GM21576 (cell line): ENCODE data around the gene BBS9.
"Not testable (repeated sequence)": the region's sequence is repeated elsewhere in the genome, so short reads cannot be mapped to it uniquely, and the experiment has no call there.

Experiments
- ATAC-seq: cut with Tn5 transposase; IDR thresholded peaks from one replicate; pipeline ENCODE4 v1.9.1; 2021; ENCODE audit warnings: mild to moderate bottlenecking, moderate library complexity; ENCODE audit not compliant: unreplicated experiment

BBS9 gene

GRCh38 chr7:33192695-33193291, 63.4 kb downstream of the BBS9 start:
- ATAC-seq: no peak

- ATAC-seq: no peak
These were observed 64.0 kb downstream of the BBS9 start for GRCh38 chr7:33193308-33193864.

DNA sequence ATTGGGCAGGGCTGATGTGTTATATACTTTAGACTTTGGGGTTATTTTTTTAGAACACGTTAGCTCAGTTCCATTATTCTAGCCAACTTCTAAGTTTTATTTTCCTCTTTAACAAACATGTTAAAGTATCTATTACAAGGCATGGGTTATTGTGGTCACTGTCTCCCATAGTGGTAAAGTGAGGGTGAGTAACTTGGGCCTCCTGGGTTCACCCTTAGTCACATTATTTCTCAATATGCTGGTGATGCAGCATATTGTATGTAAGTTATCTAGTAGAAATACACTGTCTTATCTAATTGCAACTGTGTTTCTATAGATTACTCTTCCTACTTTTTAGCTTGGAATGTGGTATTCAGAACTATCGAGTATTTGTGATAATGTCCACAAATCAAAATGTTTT, 65.9 kb downstream of the BBS9 start:
- ATAC-seq: no peak

DNA sequence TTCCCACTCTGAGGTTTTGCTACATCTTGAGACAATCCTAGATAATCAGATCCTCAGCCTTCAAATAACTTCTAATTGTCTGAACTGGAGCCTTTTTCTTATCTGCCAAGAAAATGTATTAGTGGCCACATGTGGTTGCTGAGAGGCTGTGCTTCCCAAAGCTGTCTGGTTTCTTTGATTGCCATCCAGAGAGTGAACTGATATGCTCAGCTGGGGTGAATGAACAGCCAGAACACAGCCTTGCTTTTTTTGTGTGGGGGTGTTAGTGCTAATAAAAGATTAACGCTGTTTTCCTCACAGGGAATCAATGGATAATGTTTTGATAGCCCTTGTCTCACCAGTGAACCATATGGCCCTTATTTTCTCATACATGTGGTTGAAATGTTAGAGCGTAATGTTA, 66.9 kb downstream of the BBS9 start:
- ATAC-seq: no peak

- no peak for ATAC-seq
These were observed 70.9 kb downstream of the BBS9 start for GRCh38 chr7:33200282-33200681.

GRCh38 chr7:33201821-33202220, 72.5 kb downstream of the BBS9 start:
- ATAC-seq: no peak

- ATAC-seq: no peak
These were observed 81.6 kb downstream of the BBS9 start for GRCh38 chr7:33210958-33211357.

DNA sequence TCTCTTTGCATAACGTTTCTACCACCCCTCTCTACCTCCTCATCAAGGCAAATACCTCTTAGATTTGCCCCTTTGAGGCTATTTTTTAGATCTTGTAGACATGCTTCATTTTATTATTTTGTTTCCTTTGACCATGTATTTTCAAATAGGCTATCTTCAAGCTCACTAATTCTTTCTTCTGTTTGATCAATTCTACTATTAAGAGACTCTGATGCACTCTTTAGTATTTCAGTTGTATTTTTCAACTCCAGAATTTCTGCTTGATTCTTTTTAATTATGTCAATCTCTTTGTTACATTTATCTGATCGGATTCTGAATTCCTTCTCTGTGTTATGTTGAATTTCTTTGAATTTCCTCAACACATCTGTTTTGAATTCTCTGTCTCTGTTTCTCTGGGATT, 82.8 kb downstream of the BBS9 start:
- ATAC-seq: no peak

- ATAC-seq: no peak
These were observed 86.6 kb downstream of the BBS9 start for GRCh38 chr7:33215992-33216391.

DNA sequence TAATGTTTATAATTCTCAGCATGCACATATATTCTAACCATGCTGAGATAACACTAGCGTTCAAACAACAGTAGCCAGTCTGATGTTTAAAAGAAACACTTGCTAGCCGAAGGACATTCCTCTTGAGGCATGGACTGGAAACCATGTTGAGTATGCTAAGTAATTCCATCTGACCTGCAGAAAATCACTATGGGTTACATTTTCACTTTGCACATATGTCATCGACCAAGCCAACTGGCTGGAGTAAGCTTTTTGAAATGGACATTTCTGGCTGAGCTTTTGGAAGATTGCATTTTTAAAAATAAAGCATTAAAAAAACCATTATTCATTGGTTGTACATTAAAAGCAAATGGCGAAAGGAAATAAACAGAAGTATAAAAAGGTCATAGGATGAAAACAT, 88.2 kb downstream of the BBS9 start:
- ATAC-seq: no peak

DNA sequence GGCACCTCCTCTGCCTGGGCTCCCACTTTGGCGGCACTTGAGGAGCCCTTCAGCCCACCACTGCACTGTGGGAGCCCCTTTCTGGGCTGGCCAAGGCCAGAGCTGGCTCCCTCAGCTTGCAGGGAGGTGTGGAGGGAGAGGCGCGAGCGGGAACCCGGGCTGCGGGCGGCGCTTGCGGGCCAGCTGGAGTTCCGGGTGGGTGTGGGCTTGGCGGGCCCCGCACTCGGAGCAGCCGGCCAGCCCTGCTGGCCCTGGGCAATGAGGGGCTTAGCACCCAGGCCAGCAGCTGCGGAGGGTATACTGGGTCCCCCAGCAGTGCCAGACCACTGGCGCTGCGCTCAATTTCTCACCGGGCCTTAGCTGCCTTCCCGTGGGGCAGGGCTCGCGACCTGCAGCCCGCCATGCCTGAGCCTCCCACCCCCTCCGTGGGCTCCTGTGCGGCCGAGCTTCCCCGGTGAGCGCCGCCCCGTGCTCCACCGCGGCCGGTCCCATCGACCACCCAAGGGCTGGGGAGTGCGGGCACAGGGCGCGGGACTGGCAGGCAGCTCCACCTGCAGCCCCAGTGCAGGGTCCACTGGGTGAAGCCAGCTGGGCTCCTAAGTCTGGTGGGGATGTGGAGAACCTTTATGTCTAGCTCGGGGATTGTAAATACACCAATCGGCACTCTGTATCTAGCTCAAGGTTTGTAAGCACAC, 89.6 kb downstream of the BBS9 start:
- not testable (repeated sequence) for ATAC-seq

DNA sequence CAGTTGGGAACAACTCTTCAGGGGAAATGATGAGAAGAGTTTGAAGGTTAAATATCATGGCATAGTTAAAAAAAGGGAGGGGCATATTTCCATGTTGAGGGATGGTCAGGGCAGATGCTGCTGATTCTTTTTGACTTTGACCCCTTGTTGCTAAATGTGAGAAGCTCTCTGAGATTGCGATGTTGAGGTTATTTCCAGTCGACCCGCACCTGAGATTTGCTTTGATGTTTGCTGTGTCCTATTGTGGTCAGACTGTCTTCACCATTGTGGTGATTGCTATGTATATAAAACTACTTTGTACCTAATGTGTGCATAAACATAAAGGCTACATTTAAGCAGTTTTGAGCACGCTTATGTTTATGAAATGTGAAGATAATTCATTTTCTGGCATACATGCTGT, 90.9 kb downstream of the BBS9 start:
- no peak for ATAC-seq

DNA sequence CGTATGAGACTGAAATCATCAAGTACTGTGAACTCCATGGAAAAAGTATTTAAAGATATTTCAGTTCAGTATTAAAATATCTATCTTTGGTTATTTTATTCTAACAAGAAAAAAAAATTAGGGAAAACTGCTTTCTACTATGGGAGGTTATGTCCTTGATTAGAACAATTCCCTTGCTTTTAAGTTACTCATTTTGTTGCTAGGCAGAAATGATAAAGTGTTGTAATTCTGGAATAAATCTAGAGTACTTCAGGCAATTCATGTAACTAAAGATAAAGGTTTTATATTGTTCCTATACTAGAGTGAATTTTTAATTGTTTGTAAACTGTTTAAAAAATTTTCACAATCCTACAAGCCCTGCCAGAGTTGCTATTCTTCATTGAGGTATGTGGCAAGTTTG, 92.0 kb downstream of the BBS9 start:
- ATAC-seq: no peak

DNA sequence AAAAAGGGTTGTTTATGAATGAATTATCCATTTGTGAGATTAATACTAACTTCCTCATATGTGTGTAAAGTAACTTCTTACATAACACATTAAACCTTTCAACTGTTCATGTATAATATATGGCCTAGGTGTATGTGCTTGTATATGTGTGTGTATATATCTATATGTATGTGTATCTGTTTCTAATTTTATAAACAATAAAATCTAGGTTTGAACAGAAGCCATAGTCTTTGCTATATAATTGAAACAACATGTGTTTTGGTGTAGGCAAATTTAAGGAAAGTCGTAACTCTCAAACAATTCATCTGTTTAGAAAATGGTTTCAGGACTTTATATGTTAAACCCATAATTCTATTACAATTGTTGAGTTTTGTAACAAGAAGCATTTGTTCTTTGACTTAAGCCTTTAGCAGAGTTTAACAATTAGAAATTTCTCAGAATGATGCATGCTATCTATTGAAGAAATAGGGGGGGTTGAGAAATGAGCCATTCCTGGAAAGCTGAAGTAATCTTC, 103.3 kb downstream of the BBS9 start:
- ATAC-seq: no peak

GRCh38 chr7:33233659-33234058, 104.3 kb downstream of the BBS9 start:
- no peak for ATAC-seq

GRCh38 chr7:33237036-33237435, 107.7 kb downstream of the BBS9 start:
- ATAC-seq: no peak

GRCh38 chr7:33243319-33243881, 114.0 kb downstream of the BBS9 start:
- no peak for ATAC-seq

DNA sequence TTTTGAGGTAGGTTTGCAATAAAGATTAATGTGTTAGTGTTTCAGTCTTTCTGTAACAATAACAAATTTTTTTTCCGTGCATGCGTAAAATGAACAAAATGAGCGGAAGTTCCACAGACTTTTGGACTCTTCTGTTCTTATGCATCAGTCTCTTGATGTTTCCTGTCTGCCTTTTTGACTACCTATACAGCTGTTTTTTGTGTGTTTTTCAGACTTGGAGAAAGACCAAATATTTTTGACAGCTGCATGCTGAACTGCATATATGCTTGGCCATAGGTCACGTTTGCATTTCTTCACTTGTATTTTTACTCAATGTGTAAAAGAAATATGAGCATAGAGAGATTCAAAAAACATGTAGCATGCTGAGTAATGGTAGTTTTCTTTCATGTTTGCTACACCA, 119.3 kb downstream of the BBS9 start:
- no peak for ATAC-seq

DNA sequence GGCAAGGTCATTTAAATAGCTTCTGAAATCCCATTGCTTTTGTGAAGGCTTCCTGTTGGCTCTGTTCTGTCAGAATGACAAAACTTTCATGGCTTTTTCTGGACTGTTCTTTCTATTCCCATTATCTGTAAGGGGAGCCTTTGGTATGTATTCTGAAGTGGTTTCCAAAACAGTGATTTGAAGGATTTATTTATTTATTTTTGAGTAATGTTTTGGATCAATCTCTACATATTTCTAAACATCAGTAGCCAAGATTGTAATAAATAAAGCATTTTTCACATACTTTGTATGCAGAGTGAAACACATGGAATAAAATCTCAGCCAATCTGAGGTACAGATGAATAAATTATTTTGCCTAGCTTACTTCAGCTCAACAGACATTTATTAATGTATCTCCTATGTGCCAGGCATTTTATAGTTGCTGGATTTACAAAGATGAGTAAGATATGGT, 121.1 kb downstream of the BBS9 start:
- no peak for ATAC-seq

GRCh38 chr7:33251301-33251700, 121.9 kb downstream of the BBS9 start:
- ATAC-seq: no peak

- ATAC-seq: no peak
These were observed 129.2 kb downstream of the BBS9 start for GRCh38 chr7:33258491-33258951.

DNA sequence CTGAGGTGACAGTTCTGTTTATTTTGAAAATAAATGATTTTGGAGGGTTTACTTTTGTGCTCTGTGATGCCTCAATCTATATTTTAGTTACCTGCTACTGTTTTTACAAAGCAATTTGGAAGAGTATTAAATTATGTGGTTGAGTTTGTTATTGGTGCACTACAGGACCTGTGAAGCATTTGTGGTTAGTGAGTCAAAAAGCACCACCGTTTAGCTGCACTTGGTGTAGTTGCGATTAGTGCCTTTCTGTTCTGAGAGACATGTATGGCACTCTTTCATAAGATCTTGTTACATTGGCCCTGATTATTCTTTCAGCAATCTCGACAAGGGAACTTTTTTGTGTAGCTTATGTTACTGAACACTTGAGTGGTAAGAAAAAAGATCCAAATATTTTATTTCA, 132.2 kb downstream of the BBS9 start:
- no peak for ATAC-seq
